AG08396 (cell line): ENCODE results near the gene RNF224.
"Not testable (repeated sequence)": the region's sequence is repeated elsewhere in the genome, so short reads cannot be mapped to it uniquely, and the experiment has no call there.

Experiments used
- DNase-seq: peaks from one replicate; pipeline ENCODE4 v3.0.0; 2012; ENCODE audit warnings: low spot score, mixed read lengths

Gene RNF224

DNA sequence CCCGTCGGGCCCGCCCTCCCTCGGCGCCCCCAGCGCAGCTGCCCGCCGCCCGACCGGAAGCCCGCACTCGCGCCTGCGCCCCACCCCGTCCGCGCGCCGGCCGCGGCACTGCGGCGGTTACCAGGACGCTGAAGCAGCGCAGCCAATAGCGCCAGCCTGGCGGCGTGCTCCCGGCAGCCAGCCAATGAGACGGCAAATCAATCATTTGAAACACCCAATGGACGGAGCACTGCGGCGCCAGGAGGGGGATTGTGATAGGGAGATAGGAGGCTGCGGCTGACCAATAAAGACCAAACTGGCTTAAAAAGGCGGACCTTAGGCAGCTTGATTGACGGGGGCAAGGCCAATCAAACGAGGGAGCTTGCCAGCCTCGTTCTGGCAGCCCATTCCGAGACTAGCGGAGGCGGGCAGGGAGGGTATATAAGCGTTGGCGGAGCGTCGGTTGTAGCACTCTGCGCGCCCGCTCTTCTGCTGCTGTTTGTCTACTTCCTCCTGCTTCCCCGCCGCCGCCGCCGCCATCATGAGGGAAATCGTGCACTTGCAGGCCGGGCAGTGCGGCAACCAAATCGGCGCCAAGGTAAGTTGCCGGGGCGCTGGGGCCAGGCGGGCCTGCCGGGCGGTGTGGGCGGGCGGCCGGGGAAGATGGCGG is 13.7 kb downstream of the RNF224 start, which contains the start of gene TUBB4B:
Gene TUBB4B, plus strand, starts transcription at position 447 of the 649 bp plus-strand sequence. Its CDS starts 74 bp downstream, at position 521.
- DNase-seq = peak; percentile 100

DNA sequence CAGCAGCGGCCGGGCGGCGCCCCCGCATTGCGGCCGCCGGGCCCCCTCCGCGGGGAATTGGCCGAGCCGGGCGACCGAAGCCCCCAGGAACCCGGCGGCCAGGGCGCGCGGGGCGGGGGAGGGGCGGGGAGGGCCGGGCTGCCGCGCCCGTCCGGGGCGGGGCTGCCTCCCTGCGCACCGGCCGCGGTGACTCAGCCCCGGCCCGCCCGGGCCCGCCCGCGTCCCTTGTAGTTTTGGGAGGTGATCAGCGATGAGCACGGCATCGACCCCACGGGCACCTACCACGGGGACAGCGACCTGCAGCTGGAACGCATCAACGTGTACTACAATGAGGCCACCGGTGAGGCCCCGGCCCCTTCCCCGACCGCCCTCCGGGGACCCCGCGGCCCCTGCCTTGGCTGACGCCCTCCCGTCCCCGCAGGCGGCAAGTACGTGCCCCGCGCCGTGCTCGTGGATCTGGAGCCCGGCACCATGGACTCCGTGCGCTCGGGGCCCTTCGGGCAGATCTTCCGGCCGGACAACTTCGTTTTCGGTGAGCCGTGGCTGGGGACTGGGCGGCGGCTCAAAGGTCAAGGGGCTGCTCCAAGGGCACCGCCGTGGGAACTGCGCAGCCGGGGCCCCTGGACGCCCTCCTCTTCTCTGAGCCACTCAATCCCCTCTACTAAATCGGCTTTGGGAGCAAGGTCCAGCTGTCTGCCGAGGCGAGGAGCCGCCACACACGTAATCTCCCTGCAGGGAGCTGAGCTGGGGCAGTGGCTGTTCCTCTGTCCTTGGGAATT is 14.4 kb downstream of the RNF224 start:
- peak; percentile 86 for DNase-seq

DNA sequence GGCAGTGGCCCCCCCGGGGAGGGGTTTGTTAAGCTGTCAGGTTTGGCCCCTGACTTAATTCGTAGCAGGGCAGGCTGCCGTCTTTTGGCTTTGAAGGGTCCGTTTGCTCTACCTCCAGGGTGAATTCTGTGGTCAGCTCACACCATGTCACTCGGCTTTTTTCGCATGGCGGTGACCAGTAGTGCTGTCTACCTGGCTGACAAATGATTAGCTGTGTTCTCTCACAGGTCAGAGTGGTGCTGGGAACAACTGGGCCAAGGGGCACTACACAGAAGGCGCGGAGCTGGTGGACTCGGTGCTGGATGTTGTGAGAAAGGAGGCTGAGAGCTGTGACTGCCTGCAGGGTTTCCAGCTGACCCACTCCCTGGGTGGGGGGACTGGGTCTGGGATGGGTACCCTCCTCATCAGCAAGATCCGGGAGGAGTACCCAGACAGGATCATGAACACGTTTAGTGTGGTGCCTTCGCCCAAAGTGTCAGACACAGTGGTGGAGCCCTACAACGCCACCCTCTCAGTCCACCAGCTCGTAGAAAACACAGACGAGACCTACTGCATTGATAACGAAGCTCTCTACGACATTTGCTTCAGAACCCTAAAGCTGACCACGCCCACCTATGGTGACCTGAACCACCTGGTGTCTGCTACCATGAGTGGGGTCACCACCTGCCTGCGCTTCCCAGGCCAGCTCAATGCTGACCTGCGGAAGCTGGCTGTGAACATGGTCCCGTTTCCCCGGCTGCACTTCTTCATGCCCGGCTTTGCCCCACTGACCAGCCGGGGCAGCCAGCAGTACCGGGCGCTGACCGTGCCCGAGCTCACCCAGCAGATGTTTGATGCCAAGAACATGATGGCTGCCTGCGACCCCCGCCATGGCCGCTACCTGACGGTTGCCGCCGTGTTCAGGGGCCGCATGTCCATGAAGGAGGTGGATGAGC is 15.2 kb downstream of the RNF224 start:
- DNase-seq = no peak

DNA sequence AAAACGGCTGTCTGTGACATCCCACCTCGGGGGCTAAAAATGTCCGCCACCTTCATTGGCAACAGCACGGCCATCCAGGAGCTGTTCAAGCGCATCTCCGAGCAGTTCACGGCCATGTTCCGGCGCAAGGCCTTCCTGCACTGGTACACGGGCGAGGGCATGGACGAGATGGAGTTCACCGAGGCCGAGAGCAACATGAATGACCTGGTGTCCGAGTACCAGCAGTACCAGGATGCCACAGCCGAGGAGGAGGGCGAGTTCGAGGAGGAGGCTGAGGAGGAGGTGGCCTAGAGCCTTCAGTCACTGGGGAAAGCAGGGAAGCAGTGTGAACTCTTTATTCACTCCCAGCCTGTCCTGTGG is 15.9 kb downstream of the RNF224 start:
- DNase-seq = not testable (repeated sequence)

DNA sequence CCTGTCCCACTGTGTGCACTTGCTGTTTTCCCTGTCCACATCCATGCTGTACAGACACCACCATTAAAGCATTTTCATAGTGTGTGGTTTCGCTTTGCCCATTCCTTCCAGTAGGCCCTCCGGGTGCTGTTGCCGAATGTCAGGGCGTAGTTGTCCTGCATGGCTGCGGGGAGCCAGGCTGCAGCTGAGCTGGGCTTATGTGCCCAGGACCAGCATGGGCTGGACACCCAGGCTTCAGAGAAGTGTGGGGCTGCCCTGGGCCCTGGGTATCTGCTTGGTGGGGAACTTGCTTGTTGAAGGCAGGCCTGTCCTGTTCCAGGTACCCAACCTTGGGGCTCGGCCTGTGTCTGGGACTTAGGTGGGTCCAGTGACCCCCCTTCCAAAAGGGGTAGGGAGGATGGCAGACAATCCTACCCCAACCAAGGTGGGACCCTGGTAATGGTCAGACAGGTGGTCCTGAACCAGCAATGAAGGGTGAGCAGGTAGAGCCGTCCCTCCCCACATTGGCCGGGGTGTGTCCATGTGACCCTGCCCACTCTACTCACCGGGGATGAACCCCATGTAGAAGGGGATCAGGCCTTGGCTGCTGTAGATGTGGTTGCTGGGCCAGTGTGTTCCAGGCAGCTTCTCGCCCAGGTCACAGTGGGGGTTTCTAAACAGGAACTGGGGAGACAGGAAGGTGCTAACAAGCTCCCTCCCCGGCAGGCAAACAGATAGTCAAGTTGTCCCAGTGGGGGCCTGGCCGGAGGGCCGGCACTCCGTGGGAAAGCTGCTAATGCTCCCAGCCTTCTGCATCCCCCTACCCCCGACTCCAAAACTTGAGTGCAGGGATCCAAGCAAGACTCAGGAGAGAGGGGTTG is 16.6 kb downstream of the RNF224 start:
- DNase-seq = no peak

DNA sequence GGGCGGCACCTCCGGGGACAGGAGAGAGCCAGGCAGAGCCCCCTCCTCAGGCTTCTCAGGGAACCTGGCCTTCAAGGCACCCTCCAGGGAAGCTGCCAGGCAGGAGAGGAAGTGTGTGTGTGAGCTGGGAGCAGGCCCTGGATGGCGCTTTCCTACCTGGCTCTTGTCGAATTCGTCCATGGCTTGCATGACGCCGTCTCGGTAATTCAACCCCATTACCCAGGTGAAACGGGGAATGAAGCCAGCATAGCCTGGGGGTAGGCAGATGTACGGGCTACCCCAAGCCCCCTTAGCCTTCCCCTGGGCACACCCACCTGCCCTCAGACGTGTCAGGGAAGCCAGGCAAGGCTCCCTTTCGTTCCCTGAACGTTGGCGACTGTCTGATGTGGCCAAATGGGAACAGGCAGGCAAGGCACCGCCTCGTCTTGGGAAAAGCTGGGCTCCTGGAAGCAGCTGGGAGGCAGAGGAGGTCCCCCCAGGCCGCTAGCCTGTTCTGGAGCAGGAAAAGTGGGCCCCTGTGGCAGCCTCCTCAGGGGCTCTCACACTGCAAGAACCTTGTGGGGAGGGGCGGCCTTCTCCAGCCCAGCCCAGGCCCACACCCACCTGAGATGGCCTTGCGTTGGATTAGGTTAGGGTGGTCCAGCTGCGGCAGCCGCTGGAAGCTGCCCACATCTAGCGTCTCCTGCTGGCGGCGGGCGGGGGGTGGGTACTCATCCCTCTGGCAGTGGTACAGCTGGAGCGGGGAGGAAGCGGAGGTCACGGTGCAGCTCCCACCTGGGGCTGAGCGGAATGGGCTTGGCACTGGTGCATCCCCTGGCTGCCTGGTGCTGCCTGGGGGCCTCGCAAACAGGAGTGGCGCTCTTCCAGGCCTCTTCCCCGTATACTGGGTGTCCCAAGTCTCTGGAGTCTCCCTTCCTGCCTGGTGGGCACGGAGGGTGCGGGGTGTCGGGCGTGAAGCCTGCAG is 17.5 kb downstream of the RNF224 start:
- DNase-seq = no peak

DNA sequence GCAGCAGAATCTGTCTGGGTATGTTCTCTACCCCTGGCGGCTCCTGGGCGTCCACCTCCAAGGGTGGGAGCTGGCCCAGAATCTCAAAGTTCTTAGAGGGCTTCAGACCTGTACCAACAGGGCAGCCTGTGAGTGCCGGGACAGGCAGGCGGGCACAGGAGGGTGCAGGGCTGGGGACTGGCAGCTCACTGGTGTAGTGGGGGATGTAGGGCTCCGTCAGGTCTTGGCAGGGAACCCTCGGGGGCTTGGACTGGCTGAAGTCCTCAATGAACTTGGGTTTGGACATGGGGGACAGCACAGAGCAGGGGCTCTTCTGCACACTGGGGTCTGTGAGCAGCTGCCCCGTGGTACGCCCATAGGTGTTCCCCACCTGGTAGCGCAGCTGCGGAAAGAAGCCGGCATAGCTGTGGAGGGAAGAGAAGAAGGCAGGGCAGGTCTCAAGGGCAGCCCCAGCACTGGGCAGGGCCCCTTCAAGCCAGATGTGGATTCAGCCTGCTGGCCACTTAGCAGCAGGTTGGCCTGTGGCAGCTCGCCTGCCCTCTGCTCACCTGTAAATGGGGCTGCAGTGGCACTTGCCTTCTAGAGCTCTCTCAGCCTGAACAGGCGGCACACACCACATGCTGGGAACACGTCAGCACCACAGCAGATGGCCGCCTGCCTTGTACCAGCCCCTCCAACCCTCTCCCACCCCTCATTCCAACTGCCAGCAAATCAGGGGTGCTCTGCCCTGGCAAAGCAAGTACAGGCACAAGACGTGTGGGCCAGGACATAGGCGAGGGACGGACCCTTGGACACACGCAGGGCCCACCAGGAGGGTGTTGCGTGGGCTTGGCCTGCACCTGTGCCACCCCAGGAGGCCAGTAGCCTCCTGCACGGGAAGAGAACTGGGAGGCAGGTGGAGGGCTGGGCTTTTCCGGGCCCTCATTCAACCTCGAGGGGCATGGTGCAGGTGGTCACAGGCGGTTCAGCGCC is 18.4 kb downstream of the RNF224 start:
- DNase-seq = no peak

DNA sequence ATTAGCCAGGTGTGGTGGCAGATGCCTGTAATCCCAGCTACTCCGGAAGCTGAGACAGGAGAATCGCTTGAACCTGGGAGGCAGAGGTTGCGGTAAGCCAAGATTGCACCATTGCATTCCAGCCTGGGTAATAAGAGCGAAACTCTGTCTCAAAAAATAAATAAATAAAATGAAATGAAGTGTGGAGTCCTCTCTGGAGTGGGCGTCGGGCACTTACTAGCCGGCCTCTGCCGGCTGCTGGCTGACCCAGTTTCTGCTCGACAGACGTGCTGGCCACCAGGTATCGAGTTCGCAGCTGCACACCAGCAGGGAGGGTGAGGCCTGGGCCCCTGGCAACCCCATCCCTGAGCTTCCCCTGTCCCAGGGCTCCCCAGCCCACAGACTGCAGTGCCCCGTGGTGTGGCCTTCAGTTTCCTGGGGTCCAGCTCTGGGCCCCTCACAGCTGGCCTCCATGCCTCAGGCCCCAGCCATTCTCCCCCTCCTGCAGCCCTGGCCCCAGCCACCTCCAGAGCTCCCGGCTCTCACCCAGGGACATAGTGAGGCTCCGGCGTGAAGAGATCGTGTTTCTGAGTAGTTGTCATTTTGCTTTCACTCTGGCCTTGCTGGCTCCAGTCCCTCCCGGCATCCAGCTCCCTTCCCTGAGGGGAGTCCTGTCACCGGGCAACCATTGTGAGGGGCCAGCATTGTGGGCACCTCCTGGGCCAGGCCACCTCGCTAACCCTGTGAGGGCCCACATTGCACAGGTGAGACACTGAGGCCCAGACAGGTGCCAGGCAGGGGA is 20.0 kb downstream of the RNF224 start:
- DNase-seq = no peak

DNA sequence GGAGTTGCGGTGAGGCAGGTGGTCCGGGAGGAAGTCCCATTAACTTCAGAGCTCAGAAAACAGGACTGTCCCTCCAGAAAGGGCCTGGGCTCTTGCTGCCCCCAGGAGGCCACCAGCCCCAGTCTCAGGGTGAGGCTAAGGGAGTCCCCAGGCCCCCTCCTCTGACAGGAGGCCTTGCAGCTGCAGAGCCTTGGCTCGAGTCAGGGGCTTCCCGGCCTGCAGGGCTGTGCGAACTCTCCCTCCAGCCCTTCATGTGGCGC is 20.5 kb downstream of the RNF224 start:
- DNase-seq = no peak

DNA sequence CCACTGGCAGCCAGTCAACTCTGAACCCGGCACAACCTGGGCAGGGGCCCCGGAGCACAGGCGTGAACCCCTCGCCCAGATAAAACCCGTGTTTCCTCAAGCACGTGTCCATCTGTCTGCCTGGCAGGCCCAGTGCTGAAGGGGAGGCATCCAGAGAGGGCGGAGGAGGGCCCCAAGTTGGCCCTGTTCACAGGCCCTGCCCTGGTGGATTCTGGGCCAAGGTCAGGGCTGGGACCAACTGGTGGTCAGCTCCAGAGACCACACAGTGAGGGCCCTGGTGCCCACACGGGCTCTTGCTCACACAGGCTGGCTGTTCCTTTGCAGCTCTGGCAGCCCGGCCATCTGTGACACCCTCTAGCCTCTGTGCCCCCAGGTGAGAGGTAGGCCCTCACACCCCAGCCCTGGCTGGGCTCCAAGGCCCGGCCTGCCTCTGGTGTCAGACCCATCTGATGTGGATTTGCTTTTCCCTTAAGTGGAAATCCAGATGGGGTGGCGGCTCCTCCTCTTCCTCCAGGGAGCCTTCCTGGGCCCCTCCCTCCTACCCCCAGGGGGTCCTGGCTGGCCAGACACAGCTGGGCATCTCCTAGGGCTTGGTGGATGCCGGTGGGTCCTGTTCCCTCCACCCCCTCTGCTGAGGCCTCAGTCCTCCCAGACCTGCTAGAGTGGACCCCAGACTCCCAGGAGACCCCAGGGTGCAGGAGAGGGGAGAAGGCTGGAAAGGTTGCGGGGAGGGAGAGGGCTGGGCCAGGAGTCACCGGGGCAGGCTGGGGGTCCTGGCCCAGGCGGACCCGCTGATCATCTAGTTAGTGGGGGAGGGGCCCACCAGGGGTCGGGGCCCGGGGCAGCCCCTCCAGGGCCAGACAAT is 23.3 kb downstream of the RNF224 start:
- no peak for DNase-seq

DNA sequence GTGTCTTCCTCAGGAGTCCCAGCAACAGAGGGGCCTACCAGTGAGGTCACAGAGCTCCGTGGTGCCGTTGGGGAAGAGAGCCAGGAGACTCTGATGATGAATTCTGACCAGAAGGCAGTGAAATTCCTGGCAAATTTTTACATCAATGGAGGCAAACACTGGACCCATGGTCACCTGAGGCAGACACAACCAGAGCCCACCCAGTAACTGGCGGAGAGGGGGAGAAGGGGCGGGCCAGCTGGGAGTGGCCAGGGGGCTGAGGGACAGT is 23.8 kb downstream of the RNF224 start, which contains the start of gene STPG3:
Gene STPG3, plus strand, starts transcription at position 93 of the 268 bp plus-strand sequence. Its CDS starts 1 bp downstream, at position 94.
- peak; percentile 53 for DNase-seq

DNA sequence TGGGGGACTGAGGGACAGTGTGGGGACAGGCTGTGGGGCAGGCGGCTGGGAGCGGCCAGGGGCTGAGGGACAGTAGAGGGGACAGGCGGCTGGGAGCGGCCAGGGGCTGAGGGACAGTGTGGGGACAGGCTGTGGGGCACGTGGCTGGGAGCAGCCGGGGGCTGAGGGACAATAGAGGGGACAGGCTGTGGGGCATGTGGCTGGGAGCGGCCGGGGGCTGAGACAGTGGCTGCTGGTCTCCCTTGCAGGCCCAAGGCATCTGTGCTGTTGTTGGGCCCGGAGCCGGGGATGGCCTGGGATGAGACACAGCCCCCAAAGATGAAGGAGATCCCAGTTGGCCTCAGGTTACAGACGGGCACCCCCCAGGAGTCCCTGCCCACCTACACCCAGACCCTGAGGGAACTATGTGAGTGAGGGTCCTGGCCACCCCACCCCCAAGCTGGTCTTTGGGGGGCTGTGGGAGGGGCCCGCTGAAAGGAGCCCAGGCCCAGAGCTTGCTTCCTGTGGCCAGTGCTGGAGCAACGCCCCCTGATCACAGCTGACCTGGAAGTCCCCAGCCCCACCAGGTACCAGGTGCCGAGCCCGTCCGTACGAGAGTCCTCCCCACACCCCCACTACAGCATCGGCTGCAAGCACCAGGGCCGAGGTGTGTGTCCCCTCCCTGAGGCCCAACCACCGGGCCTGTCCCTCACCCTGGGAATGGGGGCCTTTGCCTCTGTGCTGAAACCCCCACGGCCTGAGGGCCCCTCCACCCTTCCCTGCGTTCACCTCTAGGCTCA is 24.4 kb downstream of the RNF224 start:
- no peak for DNase-seq

DNA sequence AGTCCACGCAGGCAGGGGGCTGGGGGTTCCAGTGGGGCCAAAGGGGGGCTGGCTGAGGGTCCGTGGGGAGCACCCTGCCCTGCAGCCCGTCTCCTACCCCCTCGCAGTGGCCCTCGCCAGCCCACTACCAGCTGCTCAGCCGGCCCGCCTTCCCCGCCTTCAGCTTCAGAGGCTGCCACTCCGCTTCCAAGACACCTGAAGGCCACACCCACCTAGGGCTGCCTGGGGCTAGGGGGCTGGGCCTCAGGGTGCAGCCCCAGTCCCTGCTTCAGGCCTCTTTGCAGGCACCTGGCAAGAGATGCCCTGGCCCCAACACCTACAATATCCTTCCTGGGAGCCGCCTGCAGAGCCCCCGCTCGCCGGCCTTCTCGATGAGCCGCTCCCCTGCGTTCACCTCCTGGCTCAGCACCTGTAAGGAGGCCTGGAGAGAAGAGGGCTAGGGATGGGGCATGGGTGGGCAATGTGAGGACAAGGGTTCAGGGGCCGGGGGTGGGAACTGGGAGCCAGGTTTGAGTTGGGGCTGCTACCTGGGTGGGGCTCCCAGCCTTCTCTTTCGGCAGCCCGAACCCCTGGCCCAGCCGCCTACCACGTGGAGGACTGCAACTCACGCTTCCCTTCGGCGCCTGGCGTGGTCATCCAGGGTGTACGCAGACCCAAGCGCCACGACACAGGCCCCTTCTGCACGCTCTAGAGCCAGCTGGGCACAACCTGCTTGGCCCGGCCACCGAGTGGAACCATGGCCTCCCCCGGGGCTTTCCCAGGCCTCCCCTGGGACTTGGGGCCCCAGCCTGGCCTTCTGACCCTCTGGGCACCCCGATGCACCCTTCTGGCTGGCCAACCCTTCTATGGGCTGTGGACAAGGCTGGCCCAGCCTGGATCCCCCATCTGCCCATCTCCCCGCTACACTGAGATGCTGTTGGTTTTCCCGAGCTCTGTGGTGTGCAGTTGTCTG is 25.5 kb downstream of the RNF224 start:
- DNase-seq = no peak

DNA sequence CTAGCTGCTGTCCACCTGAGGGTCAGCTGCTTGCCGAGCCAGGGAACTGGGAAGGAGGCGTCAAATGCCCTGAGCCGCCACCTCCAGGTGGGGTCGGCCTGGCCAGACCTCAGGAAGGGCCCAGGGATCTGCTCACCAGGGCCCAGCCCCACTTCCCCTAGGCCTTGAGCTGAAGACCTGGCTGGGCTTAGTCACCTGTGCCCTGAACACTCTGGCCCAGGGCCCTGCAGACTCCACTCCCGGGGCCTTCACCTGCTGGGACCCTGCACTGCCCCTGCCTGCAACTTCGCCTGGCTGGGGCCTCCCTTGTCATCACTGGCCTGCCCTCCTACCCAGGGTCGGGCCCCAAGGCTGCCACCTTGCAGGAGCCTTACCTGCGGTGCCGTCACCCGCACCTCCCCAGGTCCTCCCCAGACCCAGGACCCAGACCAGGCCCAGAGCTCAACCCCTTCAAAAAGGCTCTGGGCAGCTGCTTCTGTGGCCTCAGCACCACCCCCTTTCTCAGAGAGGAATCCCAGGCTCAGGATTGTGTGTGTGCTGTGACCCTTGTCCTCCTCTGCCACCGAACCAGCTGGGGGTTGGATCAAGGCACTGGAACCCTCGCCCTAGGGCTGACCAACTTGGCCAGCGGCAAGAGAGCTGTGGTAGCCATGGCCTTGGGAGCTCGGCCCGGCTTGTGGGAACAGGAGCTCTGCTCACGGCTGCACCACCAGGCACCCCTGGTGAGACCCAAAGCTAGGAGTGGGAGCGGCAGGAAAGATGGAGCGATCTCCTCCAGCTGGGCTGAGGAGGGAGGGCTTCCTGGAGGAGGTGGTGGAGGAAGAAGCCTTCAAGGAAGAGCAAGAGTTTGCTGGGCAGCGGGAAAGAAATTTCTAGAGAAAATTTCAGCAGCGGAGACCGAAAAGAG is 26.7 kb downstream of the RNF224 start:
- no peak for DNase-seq
